GM04504 (cell line): ENCODE data around the gene HBB.
"Not testable (repeated sequence)": the region's sequence is repeated elsewhere in the genome, so short reads cannot be mapped to it uniquely, and the experiment has no call there.

ENCODE experiments used
- DNase-seq: peaks from one replicate; pipeline ENCODE4 v3.0.0-alpha.2; 2012; ENCODE audit warnings: low read depth

The HBB gene

DNA sequence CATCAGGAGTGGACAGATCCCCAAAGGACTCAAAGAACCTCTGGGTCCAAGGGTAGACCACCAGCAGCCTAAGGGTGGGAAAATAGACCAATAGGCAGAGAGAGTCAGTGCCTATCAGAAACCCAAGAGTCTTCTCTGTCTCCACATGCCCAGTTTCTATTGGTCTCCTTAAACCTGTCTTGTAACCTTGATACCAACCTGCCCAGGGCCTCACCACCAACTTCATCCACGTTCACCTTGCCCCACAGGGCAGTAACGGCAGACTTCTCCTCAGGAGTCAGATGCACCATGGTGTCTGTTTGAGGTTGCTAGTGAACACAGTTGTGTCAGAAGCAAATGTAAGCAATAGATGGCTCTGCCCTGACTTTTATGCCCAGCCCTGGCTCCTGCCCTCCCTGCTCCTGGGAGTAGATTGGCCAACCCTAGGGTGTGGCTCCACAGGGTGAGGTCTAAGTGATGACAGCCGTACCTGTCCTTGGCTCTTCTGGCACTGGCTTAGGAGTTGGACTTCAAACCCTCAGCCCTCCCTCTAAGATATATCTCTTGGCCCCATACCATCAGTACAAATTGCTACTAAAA, at the start of gene HBB:
Gene HBB, minus strand, starts transcription at position 340 of the 579 bp plus-strand sequence. Its CDS starts 50 bp downstream, at position 290.
- DNase-seq = no peak

- DNase-seq = no peak
Measured at GRCh38 chr11:5275369-5276110, 48.7 kb upstream of the HBB start.

DNA sequence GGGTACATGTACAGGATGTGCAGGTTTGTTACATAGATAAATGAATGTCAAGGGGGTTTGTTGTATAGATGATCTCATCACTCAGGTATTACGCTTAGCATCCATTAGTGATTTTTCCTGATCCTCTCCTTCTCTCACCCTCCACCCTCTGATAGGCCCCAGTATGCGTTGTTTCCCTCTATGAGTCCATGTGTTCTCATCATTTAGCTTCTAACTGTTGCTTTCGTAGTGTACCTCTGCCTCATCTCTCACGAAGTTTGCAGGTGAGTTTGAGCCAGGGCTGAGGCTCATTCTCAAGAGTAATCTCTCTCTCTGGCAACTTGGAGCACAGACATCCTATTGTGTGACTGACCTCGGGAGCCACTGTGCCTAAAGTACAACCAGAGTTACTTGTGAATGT, 47.5 kb upstream of the HBB start:
- DNase-seq = no peak

- DNase-seq = no peak
Measured at GRCh38 chr11:5272395-5273017, 45.6 kb upstream of the HBB start.

GRCh38 chr11:5269715-5270147, 42.9 kb upstream of the HBB start, which contains the start of gene HBE1:
Gene HBE1 (minus strand): TSS chr11:5269945. CDS start chr11:5269890, 55 bp downstream.
- DNase-seq = no peak

DNA sequence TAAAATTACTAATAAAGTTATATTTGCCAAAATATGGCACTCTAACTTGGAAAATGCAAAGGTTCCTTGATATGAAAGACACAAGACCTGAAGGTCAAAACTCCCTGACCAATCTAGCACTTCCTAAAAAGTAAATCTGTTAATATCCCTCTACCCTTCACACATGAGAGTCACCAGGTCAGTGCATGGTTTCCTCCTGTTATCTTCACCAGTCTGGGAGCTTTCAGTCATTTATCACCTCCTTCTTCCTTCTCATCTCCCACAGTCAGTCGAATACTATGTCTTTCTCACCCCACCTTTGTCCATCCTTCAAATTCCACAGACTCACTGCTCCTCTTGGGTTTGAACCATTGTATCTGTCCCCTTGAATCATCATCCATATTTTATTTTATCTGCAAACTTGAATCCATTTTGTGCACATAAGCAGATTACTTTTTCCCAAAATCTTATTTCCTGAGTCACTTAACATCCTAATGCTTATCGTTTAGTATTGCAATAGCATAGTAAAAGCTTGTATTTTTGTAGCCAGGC, 40.2 kb upstream of the HBB start:
- no peak for DNase-seq

- no peak for DNase-seq
Measured at GRCh38 chr11:5266609-5267008, 39.7 kb upstream of the HBB start.

DNA sequence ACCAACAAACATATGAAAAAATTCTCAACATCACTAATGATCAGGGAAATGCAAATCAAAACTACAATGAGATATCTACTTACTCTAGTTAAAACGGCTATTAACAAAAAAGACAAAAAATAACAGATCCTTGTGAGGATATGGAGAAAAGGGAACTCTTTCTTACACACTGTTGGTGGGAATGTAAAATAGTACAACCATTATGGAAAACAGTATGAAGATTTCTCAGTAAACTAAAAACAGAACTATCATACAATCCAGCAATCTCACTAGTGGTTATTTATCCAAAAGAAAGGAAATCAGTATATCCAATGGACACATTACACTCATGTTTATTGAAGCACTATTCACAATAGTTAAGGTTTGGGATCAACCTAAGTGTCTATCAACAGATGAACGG, 39.0 kb upstream of the HBB start:
- DNase-seq = no peak

DNA sequence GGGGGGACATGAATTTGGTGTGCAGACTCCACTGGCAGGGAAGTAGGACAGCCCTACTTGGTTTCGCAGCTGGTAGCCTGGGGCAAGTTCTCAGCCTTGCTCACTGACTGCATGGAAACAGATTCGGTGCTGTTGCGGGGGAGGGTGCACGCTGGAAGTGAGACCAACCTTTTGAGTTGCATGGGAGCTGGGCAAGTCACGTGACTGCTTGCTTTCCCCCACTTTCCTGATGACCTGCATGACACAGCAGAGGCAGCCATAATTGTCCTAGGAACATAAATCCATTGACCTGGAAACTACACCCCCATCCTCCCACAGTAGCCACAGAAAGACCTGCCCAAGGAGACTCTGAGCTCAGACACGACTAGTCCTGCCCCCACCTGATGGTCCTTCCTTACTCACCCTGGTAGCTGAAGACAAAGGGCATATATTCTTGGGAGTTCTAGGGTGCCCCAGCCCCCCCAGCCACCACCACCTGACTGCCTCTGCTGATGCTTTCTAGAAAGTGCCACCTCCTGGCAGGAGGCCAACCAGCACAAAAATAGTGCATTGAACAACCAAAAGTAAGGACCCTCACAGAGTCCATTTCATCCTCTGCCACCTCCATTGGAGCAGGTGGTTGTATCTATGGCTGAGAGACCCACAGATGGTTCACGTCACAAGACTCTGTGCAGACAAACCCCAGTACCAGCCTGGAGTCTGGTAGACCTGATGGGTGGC, 31.8 kb upstream of the HBB start:
- DNase-seq = no peak

DNA sequence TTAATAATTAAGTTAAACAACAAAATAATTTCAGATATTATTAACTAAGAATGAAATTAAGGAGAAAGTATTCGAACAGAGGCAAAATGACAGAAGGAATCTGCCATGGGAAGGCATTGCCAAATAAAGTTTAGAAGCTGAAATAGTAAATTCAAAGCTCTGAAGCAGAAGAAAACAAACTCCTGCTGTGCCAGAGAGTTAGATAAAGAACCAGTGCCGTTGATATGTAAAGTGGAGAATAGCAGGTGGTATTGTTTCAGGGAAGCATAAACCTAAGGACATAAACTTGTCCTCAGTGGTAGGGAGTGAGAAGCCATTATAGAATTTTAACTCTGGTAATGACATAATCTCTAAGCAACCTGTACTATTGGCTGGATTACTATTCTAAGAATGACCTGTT, 30.4 kb upstream of the HBB start:
- DNase-seq = no peak

DNA sequence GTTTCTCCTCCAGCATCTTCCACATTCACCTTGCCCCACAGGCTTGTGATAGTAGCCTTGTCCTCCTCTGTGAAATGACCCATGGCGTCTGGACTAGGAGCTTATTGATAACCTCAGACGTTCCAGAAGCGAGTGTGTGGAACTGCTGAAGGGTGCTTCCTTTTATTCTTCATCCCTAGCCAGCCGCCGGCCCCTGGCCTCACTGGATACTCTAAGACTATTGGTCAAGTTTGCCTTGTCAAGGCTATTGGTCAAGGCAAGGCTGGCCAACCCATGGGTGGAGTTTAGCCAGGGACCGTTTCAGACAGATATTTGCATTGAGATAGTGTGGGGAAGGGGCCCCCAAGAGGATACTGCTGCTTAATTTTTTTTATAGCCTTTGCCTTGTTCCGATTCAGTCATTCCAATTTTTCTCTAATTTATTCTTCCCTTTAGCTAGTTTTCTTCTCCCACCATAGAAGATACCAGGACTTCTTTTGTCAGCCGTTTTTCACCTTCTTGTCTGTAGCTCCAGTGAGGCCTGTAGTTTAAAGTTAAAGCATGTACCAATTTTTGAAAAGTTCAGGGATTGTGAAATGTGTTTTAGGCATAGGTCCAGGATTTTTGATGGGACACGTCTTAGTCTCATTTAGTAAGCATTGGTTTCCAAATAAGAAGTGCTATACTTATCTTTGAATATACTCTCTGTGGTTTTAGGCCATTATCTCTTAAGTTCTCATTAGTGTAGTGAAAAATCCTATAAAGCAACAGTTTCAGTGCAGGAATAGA, 28.0 kb upstream of the HBB start, which contains the start of gene HBG2:
Gene HBG2, minus strand, starts transcription at position 136 of the 768 bp plus-strand sequence. Its CDS starts 53 bp downstream, at position 83.
- DNase-seq = not testable (repeated sequence)

GRCh38 chr11:5254023-5254422, 27.2 kb upstream of the HBB start:
- not testable (repeated sequence) for DNase-seq

DNA sequence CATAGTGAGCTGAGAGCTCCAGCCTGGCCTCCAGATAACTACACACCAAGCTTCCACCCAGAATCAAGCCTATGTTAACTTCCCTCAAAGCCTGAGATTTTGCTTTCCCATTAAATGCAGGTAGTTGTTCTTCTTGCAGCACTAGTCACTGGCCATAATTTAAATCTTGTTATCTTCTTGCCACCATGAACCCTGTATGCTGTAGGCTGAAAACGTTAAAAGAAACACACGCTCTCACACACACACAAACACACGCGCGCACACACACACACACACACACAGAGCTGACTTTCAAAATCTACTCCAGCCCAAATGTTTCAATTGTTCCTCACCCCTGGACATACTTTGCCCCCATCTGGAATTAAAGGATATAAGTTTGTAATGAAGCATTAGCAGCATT, 26.6 kb upstream of the HBB start:
- not testable (repeated sequence) for DNase-seq

GRCh38 chr11:5252919-5253265, 26.0 kb upstream of the HBB start:
- no peak for DNase-seq

DNA sequence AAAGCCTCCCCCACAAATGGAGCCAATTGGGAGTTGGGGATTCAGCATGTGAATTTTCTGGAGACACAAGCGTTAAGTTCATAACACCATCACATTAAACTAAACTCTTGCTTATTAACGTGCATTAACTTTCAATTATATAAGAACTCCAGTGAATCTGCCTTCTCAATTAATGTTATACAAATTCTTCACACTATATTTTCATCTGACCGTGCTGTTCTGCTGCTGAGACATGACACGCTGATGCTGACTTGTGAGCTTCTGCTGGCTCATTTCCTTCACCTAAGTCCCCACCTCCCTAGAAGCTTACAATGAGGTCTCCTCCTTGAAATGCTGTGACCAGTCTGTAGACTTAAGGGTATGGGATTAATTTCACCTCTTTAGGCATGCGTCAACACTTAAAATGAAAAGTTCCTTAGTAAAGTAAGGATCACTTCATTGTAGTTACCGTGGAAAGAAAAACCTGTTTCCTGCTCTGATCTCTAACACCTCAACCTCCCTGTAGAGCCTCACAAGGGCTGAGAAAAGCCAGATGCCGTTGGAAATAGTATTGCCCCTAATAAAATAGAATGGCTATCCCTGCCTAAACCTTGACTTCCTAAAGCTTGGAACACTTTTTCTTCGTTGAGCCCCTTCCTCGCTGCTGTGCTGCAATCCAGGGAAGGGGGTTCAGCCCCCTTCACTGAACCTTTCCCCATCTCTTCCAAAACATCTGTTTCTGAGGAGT, 25.5 kb upstream of the HBB start:
- no peak for DNase-seq

- no peak for DNase-seq
Measured at GRCh38 chr11:5251746-5252145, 24.9 kb upstream of the HBB start.

GRCh38 chr11:5250543-5251204, 23.8 kb upstream of the HBB start:
- DNase-seq = no peak

GRCh38 chr11:5249807-5250396, 23.0 kb upstream of the HBB start, which contains the start of gene HBG1:
Gene HBG1 (minus strand): TSS chr11:5249857. CDS start chr11:5249804, 53 bp downstream.
- not testable (repeated sequence) for DNase-seq

GRCh38 chr11:5248498-5248897, 21.6 kb upstream of the HBB start:
- not testable (repeated sequence) for DNase-seq
